HT1080 (cell line): ENCODE results near the gene DOLK. TPM values are rescaled to one million over a fixed set of nuclear protein-coding genes. Genes with fewer than 3 reads are reported as not detected.

Experiments used
- DNase-seq: peaks from one replicate; pipeline ENCODE4 v3.0.0-alpha.2; 2015; ENCODE audit warnings: low read depth
- total RNA-seq: library from RNA; depleted of rRNA; stranded (reverse); fragments of >200 nt; shearing (Covaris generic); gene quantifications from 2 replicates; pipeline ENCODE4 v1.2.3, GENCODE V29; 2014; rRNA removed

Gene DOLK
- total RNA-seq, 1 experiment from 2014 or later = 29.1 TPM

DNA sequence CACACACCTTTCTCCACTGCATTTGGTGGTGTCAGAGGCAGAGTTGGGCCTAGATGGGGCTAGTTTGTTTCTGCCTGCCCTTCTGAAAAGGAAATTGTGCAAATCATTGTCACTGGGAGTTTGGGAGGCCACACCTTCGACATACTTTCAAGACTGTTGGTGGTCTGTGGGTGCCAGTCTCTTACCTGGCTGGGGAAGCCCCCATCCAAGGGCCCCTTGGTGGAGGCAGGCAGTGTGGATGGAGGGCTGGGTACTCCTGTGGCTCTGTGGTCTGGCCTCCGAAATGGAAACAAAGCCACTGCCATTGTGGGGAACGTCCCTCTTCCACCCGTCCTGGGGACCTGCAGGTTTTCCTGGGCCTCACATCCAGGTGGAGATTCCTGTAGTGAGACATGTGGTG is 37.5 kb downstream of the DOLK start:
- DNase-seq = no peak

DNA sequence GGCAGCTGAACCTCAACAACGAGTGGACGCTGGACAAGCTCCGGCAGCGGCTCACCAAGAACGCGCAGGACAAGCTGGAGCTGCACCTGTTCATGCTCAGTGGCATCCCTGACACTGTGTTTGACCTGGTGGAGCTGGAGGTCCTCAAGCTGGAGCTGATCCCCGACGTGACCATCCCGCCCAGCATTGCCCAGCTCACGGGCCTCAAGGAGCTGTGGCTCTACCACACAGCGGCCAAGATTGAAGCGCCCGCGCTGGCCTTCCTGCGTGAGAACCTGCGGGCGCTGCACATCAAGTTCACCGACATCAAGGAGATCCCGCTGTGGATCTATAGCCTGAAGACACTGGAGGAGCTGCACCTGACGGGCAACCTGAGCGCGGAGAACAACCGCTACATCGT is 39.0 kb downstream of the DOLK start:
- no peak for DNase-seq

DNA sequence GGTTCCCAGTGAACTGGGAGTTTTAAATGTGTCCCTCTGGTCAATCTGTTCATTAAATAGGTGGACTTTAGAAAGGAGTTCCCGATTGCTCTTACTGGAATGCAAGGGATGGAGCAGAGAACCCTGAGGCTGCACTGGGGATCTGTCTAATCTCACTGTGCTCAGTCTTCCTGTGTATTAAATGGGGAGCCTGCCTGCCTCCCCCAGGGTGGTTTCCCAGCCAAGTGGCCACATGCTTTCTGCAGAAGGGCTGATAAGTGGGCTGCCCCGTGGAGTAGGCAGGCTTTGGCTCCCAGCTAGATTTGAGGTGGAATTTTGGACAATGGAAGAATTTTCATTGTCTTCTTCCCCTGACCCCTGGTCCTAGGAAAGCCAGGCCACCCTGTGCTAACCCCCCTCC is 40.7 kb downstream of the DOLK start:
- no peak for DNase-seq

DNA sequence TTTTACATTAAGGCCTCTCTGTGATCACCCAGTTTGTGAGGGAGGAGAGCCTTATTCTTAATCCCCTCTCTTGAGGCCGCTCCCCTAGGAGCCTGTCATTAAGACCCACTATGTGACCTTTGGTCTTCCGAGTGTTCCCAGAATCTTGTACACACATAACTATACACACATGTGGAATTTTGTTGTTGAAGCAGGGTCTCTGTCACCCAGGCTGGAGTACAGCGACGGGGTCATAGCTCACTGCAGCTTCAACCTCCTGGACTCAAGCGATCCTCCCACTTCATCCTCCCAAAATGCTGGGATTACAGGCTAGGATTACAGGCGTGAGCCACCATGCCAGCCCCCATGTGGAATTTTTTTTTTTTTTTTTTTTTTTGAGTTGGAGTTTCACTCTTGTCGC is 41.4 kb downstream of the DOLK start:
- no peak for DNase-seq

DNA sequence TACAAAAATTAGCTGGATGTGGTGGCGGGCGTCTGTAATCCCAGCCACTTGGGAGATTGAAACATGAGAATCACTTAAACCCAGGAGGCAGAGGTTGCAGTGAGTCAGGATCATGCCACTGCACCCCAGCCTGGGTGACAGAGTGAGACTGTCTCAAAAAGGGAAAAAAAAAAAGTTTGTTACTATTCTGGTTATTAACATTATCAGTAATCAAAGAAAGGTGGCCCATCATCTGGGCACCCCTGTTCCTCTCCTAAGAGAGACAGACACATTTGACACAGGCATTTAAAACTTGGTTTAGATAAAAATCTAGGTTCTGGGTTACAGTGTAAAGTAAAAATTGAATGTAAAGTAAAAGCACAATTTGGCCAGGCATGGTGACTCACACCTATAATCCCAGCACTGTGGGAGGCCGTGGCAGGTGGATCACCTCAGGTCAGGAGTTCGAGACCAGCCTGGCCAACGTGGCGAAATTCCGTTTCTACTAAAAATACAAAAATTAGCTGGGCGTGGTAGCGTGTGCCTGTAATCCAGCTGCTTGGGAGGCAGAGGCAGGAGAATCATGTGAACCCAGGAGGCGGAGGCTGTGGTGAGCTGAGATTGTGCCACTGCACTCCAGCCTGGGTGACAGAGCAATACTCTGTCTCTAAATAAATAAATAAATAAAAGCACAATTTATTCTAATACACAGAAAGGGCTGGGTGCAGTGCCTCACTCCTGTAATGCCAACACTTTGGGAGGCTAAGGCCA is 43.4 kb downstream of the DOLK start:
- DNase-seq = peak; percentile 74

DNA sequence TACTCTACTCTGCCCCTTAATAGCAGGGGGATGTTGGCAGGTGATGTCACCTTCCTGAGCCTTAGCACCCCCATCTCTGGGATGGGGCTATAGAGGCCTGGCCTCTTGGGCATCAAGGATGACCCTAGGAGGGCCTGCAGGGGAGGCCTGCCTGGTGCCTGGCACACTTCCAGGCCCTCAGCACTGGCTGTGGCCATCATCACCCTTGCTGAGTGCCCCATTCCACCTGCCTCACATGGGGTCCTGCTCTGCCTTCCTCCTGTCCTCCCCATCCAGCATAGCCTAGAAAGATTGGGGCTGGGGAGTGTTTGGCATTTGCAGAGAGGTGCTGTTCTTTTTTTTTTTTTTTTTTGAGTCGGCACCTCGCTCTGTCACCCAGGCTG is 44.3 kb downstream of the DOLK start:
- no peak for DNase-seq

DNA sequence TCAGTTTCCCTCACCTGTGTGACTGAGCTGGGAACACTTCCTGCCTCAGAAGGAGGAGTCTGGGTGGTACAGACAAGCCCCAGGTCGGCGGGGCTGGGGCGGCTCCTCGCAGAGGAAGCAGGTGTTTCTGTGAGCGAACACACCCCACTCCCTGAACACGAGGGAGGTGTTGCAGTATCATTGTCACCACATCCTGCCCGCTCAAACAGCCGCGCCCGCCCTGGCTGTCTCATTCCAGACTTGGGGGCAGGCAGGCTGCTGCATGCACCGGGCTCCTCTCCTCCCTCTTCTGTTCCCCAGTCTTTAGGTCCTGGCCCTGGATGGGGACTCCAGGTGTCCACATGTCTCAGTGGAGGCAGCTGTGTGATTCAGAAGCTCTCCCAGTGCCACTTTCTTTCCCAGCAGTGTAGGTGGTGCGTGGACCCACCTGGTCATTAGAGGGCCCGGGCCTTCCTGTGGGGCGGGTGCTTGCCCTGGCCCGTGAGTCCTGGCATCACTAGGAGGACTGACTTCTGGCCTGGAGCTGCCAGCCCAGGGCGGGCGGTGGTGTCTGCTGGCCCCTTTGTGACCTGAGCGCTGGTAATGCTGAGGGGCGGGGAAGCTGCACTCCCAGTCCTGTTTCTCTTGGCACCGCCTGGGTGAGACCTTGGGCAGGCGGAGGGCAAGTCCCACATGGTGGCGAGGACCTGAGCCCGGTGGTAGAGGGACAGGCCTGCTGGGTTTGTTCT is 44.9 kb downstream of the DOLK start:
- peak; percentile 66 for DNase-seq

DNA sequence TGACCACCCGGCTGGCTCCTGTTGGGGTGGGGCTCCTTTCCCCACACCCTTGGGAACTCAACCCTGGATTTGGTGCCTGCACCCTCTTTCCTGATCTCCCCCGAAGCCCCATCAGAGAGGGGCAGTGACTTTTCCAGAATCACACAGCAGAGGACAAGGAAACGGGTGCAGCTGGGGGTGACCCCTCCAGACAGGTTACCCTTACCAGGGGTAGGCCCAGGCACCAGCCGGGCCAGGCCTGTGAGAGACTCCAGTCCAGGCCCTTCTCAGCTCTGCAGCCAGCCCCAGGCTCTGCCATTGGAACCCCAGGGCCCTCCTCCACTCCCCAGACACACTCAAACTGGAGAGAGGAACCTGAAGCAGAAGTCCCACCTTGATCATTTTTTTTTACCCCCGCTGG is 45.6 kb downstream of the DOLK start:
- no peak for DNase-seq

DNA sequence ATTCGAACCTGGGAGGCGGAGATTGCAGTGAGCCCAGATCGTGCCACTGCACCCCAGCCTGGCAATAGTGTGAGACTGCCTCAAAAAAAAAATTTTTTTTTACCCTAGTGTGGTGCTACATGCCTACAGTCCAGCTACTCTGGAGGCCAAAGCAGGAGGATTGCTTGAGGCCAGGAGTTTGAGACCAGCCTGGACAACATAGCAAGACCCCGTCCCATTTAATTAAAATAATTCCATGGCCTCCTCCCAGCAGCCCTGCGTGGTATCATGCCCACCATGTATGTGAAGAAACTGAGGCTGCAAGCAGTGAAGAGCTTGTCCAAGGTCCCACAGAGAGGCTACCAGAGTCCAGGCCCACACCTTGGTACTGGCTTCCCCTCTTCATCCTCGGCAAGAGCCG is 46.0 kb downstream of the DOLK start:
- DNase-seq = no peak

DNA sequence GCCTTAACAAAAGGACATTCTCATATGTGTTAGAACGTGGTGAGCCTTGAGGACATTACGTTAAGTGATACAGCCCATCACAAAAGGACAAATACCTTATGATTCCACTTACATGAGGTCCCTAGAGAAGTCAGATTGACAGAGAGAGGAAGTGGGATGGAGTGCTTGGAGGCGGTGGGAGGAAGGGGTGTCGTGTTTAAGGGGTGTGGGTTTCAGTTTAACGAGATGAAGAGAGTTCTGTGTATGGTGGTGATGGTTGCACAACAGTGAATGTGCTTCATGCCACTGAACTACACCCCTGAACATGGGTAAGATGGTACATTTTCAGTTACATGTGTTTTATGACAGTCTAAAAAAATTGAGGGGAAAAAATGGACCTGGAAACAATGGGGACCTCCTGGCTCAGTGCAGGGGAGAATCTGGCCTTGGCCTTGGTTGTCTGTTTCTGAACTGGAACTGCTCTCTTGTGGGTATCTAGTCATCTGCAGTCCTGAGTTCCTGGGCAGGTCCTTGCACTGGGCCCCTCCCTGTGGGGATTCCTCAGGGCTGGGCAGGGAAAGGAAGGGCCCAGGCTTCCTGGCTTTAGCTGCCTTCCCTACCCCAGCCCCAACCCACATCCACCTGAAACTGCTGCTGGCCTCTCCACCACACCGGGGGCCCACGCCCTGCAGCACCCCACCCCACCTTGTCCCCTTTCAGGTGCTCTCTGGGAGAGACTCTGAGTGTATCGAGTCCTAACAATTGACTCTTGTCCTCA is 47.7 kb downstream of the DOLK start:
- DNase-seq = peak; percentile 55

DNA sequence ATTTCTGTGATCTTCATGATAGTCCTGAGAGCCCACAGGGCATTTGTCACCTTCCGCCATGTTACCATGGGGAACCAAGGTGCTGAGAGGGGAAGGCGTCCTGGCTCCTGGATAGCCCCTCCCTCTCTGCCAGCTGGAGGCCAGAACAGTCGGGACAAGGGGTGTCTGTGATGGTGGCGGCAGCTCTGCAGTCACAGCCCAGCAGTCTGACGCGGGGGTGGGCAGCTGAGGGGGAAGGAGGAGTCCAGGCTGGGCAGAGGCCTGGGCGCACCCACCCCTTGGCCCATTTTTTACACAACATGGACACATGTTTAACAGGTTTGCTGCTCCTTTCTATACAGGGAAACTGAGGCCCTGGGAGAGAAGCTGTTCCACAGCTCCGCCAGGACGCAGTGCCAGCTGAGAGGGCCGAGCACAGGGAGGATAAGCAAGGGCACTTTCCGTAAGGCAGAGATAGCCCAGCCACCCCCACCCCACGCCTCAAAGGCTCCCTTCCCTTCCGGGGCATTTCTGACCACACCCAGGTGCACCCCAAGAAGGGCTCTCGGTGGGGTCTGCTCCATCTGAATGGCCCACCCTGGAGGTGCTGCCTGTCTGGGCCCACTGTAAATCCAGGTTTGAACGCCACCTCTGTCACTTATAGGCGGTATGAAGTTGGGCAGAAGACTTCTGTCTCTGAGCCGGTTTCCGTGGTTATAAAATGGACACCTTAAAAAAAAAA is 48.4 kb downstream of the DOLK start:
- DNase-seq = no peak

DNA sequence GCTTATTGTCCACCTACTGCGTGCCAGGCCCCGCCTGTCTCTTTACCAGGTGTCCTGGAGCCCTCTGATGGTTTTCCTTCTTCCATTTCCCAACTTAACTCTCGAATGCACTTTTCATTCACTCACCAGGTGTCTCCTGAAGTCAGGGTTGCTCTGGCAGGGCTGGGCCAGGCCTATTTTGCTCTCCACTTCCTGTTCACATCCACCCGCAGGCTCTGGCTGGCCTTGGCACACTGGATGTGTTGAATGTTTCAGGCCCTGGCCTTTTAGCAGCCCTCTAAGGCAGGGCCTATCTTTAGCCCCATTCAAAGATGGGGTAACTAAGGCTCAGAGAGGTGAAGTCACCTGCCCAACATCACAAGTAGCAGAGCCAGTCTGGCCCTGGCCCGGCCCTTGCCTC is 49.0 kb downstream of the DOLK start:
- DNase-seq = no peak

DNA sequence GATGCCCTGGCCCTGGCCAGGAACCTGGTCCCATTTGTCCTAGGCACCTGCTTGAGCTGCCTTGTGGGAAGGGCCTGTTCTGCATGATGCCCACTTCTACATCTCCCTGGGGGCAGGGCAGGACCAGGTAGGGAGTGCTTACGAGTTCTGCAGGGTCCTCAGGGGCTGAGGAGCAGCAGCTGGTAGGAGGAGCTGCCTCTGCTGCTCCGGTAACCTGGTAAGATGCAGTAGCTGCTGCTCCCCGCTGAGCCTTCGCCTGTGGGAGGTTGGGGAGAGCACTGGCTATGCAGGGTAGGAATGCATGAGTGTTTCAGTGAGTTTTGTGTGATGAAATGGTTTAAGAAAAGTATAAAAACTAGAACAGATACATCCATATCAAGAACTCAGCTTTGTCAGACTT is 51.8 kb downstream of the DOLK start:
- no peak for DNase-seq

Other genes with a start within 250 kb of the DOLK start
- 4.8 TPM in 2 replicates for gene PKN3, start 245.1 kb downstream of the DOLK start, total RNA-seq
- 61.1 and 88.3 TPM in 2 replicates for gene ZDHHC12, start 223.5 kb downstream of the DOLK start, total RNA-seq
- gene ZER1, start 175.7 kb downstream of the DOLK start, total RNA-seq = 6.6 and 12.3 TPM in 2 replicates
- gene TBC1D13, start 160.3 kb downstream of the DOLK start, total RNA-seq = 19.2 and 23.9 TPM in 2 replicates
- gene ENDOG, start 129.1 kb downstream of the DOLK start, total RNA-seq = 22.0 and 29.3 TPM in 2 replicates
- 32.2 and 36.0 TPM in 2 replicates for gene SPOUT1, start 117.8 kb downstream of the DOLK start, total RNA-seq
- 7.7 and 8.6 TPM in 2 replicates for gene KYAT1, start 65.7 kb downstream of the DOLK start, total RNA-seq
- gene LRRC8A, start 65.5 kb downstream of the DOLK start, total RNA-seq = 65.0 and 71.5 TPM in 2 replicates
- gene PHYHD1, start 26.6 kb downstream of the DOLK start, total RNA-seq = 0.16 TPM in 1 of 2 replicates, not detected in the other
- 51.8 and 63.6 TPM in 2 replicates for gene NUP188, start 96 bp upstream of the DOLK start, total RNA-seq
- 46.6 and 48.5 TPM in 2 replicates for gene SH3GLB2, start 80.7 kb upstream of the DOLK start, total RNA-seq
- 12.8 and 13.7 TPM in 2 replicates for gene MIGA2, start 89.0 kb upstream of the DOLK start, total RNA-seq
- 20.5 and 23.8 TPM in 2 replicates for gene DOLPP1, start 133.5 kb upstream of the DOLK start, total RNA-seq
- gene CRAT, start 163.2 kb upstream of the DOLK start, total RNA-seq = 13.4 and 18.4 TPM in 2 replicates
- gene PTPA, start 163.8 kb upstream of the DOLK start, total RNA-seq = 167 and 214 TPM in 2 replicates
- 58.9 and 76.5 TPM in 2 replicates for gene IER5L, start 230.7 kb upstream of the DOLK start, total RNA-seq